SKM-1 treated with dmso at 0.1 percent for 144 hours (cell line): ENCODE data around the gene BORCS5.
"Not testable (repeated sequence)": the region's sequence is repeated elsewhere in the genome, so short reads cannot be mapped to it uniquely, and the experiment has no call there.

ENCODE experiments used
- DNase-seq: peaks from one replicate; lab custom pipeline; 2025; ENCODE audit not compliant: unreplicated experiment; lab: John Stamatoyannopoulos, UW

BORCS5 gene

DNA sequence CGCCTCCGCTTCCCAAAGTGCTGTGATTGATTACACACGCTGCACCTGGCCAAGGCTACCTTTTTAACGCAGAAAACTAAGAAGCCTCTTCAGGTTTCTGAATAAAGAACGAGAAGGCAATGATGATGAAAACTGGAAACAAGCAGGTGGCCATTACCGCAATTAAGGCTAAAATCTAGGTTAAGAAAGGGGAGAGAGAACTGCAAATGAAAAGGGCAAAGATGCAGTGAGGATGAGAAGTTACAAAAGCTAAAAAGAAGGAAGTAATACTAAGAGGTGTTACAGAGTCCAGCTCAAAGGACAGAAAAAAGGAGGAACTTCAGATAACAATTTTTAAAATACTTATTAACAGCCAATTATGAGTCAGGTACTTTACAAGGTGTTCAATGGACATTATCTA is 126.1 kb downstream of the BORCS5 start:
- DNase-seq, result peak; percentile 46

- DNase-seq, result no peak
Measured at GRCh38 chr12:12483438-12483837, 126.6 kb downstream of the BORCS5 start.

DNA sequence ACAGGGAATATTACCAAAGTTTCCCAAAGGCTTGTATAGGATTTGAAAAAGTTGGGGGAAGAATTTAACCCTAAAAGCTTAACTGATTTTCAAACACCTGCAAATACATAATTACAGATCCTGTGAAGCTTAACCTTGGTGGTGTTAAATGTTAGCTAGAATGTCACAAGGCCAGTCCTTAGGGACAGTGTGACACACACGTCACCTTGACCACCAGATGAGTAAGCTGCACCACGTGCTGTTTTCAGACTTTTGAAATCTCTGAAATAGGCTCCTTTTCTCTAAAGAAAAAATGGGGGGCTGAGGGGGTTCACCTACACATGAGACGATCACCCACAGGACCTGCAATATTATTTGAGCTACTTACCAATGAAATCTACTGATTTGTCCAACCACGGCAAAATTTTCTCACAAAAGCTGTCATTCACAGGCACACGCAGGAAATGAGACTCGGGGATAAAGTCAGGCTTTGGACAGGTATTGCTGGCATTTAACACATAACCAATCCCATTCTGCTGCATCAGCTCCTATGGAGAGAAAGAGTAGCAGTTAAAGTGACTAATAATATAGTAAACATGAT is 129.9 kb downstream of the BORCS5 start:
- DNase-seq, result no peak

DNA sequence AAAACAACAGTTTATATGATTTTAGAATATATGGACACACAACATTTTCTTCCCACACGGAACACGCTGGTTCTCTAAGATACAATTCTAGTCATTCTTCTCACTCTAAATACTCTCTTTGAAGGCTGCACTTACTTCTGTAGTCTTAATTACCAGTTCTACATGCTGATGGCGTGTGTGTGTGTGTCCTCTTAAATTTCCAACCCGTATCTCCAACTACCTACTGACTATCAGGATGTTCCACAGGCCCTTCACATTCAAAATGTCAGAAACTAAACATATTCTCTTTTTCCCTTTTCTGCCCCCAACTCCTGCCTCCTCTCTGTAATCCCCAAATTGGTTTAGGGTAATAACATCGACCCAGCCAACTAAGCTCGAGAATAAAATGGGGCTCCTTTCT is 130.6 kb downstream of the BORCS5 start:
- no peak for DNase-seq

DNA sequence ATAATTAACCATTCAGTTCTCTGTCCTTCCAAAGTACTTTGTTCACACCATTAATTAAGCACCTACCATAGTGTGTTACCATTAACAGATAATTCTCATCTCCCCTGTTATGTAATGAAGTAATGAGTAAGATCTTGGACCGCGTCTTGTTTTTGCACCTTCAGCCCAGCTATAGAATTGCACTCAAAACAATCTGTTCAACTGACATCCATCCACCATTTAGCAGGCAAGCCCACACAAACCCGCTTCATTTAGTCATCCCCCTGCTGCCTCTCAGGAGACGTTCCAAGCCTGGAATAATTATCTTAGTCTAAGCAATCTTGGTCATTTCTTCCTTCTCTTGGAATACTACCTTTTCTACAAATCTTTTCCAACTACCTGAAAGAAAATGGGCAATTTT is 131.4 kb downstream of the BORCS5 start:
- DNase-seq, result no peak

DNA sequence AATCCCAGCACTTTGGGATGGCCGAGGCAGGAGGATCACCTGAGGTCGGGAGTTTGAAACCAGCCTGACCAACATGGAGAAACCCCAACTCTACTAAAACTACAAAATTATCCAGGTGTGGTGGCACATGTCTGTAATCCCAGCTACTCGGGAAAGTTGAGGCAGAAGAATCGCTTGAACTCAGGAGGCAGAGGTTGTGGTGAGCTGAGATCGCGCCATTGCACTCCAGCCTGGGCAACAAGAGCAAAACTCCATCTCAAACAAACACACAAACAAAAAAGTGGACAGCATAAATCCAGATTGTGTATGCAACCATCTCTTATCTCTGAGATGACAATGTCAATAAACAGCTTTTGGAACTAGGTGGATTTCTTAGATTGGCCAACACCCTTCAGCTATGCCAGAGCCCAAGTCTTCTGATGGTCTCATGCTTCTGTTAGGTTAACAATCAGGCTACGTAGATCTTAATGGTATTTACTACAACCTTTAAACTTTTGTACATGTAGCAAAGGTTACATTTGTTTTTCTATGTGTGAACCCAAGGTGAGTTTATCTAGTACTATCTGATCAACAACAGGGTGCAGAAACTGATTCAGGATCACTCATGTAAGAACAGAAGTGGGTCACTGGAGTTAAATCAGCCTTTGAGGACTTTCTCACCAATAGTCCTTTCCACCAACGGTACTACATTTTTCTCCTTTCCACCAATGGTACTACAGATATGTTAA is 132.1 kb downstream of the BORCS5 start:
- no peak for DNase-seq

DNA sequence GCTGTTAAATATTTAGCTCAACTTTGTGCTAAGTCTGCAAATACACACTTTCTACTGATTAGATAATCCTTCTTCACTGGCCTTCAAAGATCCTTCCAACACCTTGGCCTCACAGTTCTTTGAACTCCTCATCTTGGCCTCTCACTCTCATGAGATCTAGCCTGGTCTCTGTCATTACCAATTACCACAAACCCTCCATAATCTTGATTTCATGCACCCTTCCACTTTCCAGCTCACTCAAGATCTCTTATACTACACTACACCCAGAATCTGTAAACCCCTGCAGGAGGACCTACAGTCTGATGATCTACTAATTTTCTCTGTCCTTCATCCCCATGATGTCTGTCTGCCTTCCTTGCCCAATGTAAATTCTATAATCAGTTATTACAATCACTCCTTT is 134.7 kb downstream of the BORCS5 start:
- no peak for DNase-seq

DNA sequence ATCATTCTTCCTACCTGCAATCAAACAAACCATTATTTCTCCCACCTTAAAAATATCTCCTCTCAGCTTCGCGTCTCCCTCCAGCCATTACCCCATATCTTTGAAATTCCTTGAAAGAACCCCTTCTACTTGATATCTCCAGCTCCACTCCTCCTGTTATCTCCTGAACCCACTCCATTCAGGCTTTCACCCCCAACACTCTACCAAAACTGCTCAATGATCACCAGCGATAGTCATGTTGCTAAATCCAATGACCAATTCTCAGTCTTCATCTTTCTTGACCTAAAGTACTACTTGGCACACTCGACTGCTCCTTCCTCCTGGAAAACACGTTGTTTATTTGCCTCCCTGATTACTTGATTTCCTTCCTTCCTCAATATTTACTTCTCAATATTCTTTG is 135.7 kb downstream of the BORCS5 start:
- DNase-seq, result no peak

GRCh38 chr12:12495536-12495935 is 138.7 kb downstream of the BORCS5 start:
- no peak for DNase-seq

GRCh38 chr12:12498210-12498609 is 141.3 kb downstream of the BORCS5 start:
- no peak for DNase-seq

DNA sequence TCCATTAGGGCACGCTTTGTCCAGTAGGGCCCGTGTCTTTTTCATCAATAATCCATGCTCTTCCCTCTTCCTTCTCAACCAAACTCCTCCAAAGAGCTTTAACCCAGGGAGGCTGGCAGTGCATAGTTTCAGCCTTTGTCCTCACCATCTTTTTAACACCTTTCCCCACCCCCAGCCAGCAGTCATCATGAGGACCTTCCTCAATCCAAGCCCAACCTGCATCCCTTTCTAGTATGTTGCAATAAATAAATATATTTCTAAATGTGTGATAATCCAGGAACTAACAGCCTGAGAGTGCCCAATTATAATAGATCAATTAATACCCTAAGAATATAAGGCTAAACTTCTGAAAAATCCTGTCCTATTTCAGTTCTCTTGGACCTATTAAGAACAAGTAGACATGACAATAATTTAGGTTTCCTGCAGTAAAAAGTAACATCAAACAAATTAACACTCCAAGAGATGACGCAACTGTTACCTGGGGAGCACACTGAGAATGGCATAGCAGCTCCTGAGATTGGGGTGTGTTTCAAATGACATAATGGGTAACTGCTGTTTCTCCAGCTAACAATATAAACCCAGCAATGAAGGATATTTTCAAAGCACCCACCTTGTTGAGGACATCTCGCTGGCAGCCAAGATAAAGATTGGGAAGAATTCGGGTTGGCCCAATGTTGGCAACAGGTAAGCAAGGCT is 143.2 kb downstream of the BORCS5 start:
- DNase-seq, result no peak

DNA sequence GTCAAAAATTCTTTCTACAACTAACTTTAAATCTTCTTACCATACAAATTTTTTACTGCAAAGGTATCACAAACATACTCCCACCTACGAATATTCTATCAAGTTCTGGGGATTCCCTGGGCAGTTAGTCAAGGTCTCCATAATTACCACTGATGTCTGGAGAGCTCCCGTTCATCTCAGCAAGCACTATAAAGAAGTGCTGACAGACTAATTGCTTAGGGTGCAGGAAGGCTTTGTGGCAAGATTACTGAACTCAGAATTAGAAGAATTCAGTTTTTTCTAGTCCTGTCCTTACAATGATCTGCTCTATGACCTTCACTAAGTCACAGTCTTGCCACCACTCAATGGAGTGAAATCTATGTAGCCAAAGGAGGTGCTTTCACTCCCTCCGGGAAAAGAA is 144.2 kb downstream of the BORCS5 start:
- DNase-seq, result no peak

GRCh38 chr12:12502130-12502814 is 145.4 kb downstream of the BORCS5 start:
- not testable (repeated sequence) for DNase-seq

GRCh38 chr12:12502815-12503151 is 145.9 kb downstream of the BORCS5 start:
- no peak for DNase-seq

DNA sequence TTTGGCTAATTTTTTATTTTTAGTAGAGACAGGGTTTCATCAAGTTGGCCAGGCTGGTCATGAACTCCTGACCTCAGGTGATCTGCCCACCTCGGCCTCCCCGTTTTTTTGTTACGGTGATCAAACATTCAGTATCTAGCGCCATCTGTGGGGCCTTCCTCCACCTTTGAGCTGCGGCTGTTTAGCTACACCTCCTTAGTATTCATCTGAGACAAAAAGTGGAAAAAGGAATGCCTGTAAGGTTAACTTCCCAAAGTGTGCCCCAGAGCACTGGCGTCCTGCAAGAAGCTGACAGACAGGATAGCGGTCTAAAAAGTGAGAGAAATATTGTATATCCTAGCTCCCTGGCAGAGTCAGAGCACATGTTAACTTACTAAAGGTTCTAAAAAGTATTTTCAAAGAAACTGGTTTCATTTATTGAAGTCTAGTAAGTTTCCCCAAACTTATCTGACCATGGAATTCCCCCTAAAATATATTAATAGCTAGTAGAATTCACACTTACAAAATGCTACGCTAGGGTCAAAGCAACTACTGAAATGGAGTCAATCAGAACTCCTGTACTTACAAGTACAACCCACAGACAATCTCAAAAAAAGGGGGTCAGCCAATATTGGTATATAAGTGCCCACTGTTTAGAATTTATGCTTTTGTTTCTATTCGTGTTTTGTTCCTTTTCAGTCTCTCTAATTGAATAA is 146.7 kb downstream of the BORCS5 start:
- no peak for DNase-seq

GRCh38 chr12:12505544-12506495 is 148.9 kb downstream of the BORCS5 start:
- no peak for DNase-seq

DNA sequence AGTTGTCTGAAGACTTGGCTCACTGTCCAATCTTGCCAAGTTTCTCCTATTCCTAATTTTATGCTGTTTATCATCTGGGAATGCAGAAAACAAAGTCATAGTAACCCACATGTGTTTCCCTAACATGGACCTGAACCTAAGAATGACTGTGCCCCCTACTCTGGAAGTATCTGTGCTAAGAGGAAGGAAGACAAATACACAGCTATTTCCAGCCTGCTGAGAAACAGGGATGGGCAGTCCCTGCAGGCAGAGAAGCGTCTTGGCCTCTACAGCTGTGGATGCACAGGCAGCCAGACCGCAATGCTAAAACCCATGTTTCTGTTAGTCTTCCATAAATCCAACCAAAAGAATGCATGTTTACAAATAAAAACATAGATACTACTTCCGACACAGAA is 149.6 kb downstream of the BORCS5 start:
- DNase-seq, result no peak

- DNase-seq, result no peak
Measured at GRCh38 chr12:12507121-12507520, 150.2 kb downstream of the BORCS5 start.

DNA sequence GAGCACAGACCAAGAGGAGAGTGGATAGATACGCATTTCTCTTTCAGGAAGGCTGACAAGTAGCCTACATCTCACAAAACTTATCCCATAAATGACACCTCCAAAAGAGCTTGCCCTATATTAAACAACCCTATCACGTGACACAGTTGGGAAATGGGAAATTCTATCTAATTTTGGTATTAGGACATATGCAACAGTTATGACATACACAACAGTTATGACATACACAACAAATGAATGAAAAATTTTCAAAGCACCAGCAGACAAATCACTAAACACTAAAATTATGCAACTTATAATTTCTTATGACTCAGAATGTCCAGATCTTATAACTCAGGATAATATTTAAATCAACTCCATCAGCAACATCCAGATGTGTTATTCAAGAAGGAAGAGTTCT is 151.7 kb downstream of the BORCS5 start:
- DNase-seq, result no peak

GRCh38 chr12:12510141-12510540 is 153.3 kb downstream of the BORCS5 start:
- no peak for DNase-seq
